ENCODE measurements around the gene PSMD1. TPM values are rescaled to one million over a fixed set of nuclear protein-coding genes. Genes with fewer than 3 reads are reported as not detected.

Gene PSMD1
- total RNA-seq, 1 experiment from 2014 or later, result 133 TPM

GRCh38 chr2:231059756-231060155, 3.1 kb downstream of the PSMD1 start:
- H3K9me3 ChIP-seq (ENCODE audit: control insufficient read depth in 1 of 2, insufficient read depth in 1 of 2, low read depth in 1 of 2, low read length in 2 of 2), result no peaks in the 10 kb centered on the region
- H3K36me3 ChIP-seq (ENCODE audit: control insufficient read depth in 1 of 2, insufficient read depth in 2 of 2, low read length in 2 of 2), result peaks cover 27 to 31% of the 10 kb centered on the region in 2 experiments
- H3K27ac ChIP-seq (ENCODE audit: low read depth, low read length), result no peak overlapping the region
- DNase-seq (ENCODE audit: low read depth, low spot score) (no peak), ATAC-seq (no peak)
- H3K79me2 ChIP-seq (ENCODE audit: insufficient read depth, low read length), result peaks cover 81% of the 10 kb centered on the region
- H4K20me1 ChIP-seq (ENCODE audit: insufficient read depth), result no peaks in the 10 kb centered on the region
- CTCF ChIA-PET, result no interaction called here
- intact Hi-C loops (cut with micrococcal nuclease), result no loop called here
- TF ChIP-seq ZBTB33 (IDR thresholded peaks at IDR 0.05; ENCODE audit: extremely low read depth, insufficient replicate concordance, low read length) (no peak), ELF1 (IDR thresholded peaks at IDR 0.05; ENCODE audit: borderline replicate concordance, low read depth) (no peak), SIN3A (IDR thresholded peaks at IDR 0.05; ENCODE audit: low read depth) (no peak), CEBPB (IDR thresholded peaks at IDR 0.05; ENCODE audit: low read depth) (no peak), EGR1 (IDR thresholded peaks at IDR 0.05; ENCODE audit: low read depth) (no peak), POLR2A (IDR thresholded peaks at IDR 0.05; ENCODE audit: borderline replicate concordance, extremely low read depth, insufficient read depth, insufficient read length) (no peak), TCF7L2 (IDR thresholded peaks at IDR 0.05; ENCODE audit: borderline replicate concordance, extremely low read depth, insufficient read depth, insufficient read length) (no peak), RAD21 (IDR thresholded peaks at IDR 0.05; ENCODE audit: low read depth) (no peak), POLR2AphosphoS5 (IDR thresholded peaks at IDR 0.05; ENCODE audit: low read depth, low read length) (no peak), ATF3 (IDR thresholded peaks at IDR 0.05) (no peak), ZNF274 (IDR thresholded peaks at IDR 0.05; ENCODE audit: low read depth, low read length) (no peak), JUND (IDR thresholded peaks at IDR 0.05) (no peak), SP1 (IDR thresholded peaks at IDR 0.05; ENCODE audit: low read depth) (no peak), EZH2 (IDR thresholded peaks at IDR 0.05) (no peak)
- TF ChIP-seq, protein P1, sequence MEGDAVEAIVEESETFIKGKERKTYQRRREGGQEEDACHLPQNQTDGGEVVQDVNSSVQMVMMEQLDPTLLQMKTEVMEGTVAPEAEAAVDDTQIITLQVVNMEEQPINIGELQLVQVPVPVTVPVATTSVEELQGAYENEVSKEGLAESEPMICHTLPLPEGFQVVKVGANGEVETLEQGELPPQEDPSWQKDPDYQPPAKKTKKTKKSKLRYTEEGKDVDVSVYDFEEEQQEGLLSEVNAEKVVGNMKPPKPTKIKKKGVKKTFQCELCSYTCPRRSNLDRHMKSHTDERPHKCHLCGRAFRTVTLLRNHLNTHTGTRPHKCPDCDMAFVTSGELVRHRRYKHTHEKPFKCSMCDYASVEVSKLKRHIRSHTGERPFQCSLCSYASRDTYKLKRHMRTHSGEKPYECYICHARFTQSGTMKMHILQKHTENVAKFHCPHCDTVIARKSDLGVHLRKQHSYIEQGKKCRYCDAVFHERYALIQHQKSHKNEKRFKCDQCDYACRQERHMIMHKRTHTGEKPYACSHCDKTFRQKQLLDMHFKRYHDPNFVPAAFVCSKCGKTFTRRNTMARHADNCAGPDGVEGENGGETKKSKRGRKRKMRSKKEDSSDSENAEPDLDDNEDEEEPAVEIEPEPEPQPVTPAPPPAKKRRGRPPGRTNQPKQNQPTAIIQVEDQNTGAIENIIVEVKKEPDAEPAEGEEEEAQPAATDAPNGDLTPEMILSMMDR (IDR thresholded peaks at IDR 0.05 in 2 of 3, conservative IDR thresholded peaks at IDR 0.05 in 1 of 3; ENCODE audit: borderline replicate concordance in 1 of 3, insufficient read depth in 1 of 3, low read depth in 2 of 3, low read length in 2 of 3), result no peak
- TF ChIP-seq, protein P2, sequence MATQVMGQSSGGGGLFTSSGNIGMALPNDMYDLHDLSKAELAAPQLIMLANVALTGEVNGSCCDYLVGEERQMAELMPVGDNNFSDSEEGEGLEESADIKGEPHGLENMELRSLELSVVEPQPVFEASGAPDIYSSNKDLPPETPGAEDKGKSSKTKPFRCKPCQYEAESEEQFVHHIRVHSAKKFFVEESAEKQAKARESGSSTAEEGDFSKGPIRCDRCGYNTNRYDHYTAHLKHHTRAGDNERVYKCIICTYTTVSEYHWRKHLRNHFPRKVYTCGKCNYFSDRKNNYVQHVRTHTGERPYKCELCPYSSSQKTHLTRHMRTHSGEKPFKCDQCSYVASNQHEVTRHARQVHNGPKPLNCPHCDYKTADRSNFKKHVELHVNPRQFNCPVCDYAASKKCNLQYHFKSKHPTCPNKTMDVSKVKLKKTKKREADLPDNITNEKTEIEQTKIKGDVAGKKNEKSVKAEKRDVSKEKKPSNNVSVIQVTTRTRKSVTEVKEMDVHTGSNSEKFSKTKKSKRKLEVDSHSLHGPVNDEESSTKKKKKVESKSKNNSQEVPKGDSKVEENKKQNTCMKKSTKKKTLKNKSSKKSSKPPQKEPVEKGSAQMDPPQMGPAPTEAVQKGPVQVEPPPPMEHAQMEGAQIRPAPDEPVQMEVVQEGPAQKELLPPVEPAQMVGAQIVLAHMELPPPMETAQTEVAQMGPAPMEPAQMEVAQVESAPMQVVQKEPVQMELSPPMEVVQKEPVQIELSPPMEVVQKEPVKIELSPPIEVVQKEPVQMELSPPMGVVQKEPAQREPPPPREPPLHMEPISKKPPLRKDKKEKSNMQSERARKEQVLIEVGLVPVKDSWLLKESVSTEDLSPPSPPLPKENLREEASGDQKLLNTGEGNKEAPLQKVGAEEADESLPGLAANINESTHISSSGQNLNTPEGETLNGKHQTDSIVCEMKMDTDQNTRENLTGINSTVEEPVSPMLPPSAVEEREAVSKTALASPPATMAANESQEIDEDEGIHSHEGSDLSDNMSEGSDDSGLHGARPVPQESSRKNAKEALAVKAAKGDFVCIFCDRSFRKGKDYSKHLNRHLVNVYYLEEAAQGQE (IDR thresholded peaks at IDR 0.05; ENCODE audit: low read depth), result no peak
- H3K4me3 ChIP-seq (replicated peaks in 1 of 2; ENCODE audit: low read depth in 1 of 2, low read length in 2 of 2), result no peak overlapping the region
- no peaks in the 10 kb centered on the region for H3K27me3 ChIP-seq (ENCODE audit: insufficient read depth, low read length)
- BruUV-seq (replicated peaks), result no TSS peak
- peaks cover 15 to 29% of the 10 kb centered on the region in 2 experiments for H3K4me1 ChIP-seq (ENCODE audit: control insufficient read depth in 1 of 2, insufficient read depth in 2 of 2, low read length in 2 of 2)
- POLR2A ChIA-PET, result no interaction called here
- H3K9ac ChIP-seq (ENCODE audit: low read length), result no peak overlapping the region
- no peak overlapping the region for H2AFZ ChIP-seq (ENCODE audit: low read depth, low read length, poor library complexity, severe bottlenecking)
- peak overlapping the region; percentile 89; the same call in 1 of the 2 replicates for H3K4me2 ChIP-seq (ENCODE audit: low read length)
- H3K9me2 ChIP-seq (ENCODE audit: insufficient read depth), result no peaks in the 10 kb centered on the region
- RAD21 ChIA-PET (ENCODE audit: low non-redundant PET in 1 of 2, low total read pairs in 2 of 2, uncharacterized antibody in 2 of 2, unreplicated experiment in 2 of 2), result no interaction called here
